ENCODE results near the gene CFD.

DNA sequence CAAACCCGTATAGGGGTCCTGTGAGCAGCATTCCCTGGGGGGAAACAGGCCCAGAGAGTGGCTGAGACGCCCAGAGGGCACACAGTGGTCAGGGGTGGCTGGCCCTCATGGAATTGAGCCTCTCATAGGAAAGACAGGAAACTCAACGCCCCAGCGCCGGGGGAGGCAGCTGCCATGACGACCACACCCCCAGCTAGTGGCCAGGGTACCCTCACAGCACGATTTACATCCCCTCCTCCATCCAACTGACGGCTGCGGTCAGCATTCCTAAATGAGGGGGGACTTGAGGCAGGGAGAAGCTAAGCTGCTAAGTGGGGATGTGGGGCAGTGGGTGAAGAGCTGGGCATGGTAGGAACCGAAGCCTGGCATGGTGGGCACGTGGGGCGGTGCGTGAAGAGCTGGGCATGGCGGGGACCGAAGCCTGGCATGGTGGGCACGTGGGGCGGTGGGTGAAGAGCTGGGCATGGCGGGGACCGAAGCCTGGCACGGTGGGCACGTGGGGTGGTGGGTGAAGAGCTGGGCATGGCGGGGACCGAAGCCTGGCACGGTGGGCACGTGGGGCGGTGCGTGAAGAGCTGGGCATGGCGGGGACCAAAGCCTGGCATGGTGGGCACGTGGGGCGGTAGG lies 23.5 kb downstream of the CFD start:
- TF ChIP-seq CTCF (IDR thresholded peaks at IDR 0.05) (no peak), POLR2A (IDR thresholded peaks at IDR 0.05) (no peak)
